Kidney (tissue), 14 donors: ENCODE data around the gene HTRA2. TPM values are rescaled to one million over a fixed set of nuclear protein-coding genes. Genes with fewer than 3 reads are reported as not detected.
"Not testable (repeated sequence)": the region's sequence is repeated elsewhere in the genome, so short reads cannot be mapped to it uniquely, and the experiment has no call there.

Experiments used
- DNase-seq, 5 donors: peaks; one replicate each; pipeline ENCODE4 v3.0.0-alpha.2; 2013 to 2020
- FAIRE-seq: peaks from 2 replicates; lab custom pipeline; 2012; peaks lifted over from hg19 to GRCh38; lab: Jason Lieb, UNC
- H3K27ac ChIP-seq, 2 donors: one replicate each; pipeline ENCODE4 v1.7.0; 2013; ENCODE audit warnings: low read depth in 2 of 2, low read length in 2 of 2, inconsistent platforms in 1 of 2
- H3K27me3 ChIP-seq: one replicate; pipeline ENCODE4 v1.7.1; 2013; ENCODE audit warnings: low read length, inconsistent platforms; ENCODE audit not compliant: control insufficient read depth, insufficient read depth
- H3K36me3 ChIP-seq, 3 donors: one replicate each; pipeline versions ENCODE4 v1.7.0 to v1.7.1; 2013; ENCODE audit warnings: low read length in 3 of 3, control low read depth in 1 of 3, inconsistent platforms in 1 of 3; ENCODE audit not compliant: insufficient read depth in 3 of 3, control insufficient read depth in 2 of 3
- H3K4me1 ChIP-seq, 3 donors: one replicate each; pipeline versions ENCODE4 v1.7.0 to v1.7.1; 2013; ENCODE audit warnings: low read length in 3 of 3, inconsistent platforms in 1 of 3, low read depth in 1 of 3; ENCODE audit not compliant: control insufficient read depth in 2 of 3, insufficient read depth in 2 of 3
- H3K4me3 ChIP-seq, 3 donors: one replicate each; pipeline versions ENCODE4 v1.7.0 to v1.8.1; 2013; ENCODE audit warnings: low read length in 3 of 3, control low read depth in 1 of 3, inconsistent platforms in 1 of 3
- H3K9ac ChIP-seq, 3 donors: one replicate each; pipeline versions ENCODE4 v1.7.0 to v1.7.1; 2013; ENCODE audit warnings: low read length in 3 of 3, control low read depth in 1 of 3, inconsistent platforms in 1 of 3
- H3K9me3 ChIP-seq, 3 donors: one replicate each; pipeline versions ENCODE4 v1.7.0 to v1.7.1; 2013; ENCODE audit warnings: low read length in 3 of 3, control low read depth in 1 of 3, inconsistent platforms in 1 of 3; ENCODE audit not compliant: control insufficient read depth in 2 of 3, insufficient read depth in 1 of 3
- intact Hi-C: fragments of 100-400 bp; cut with DNase I; formaldehyde crosslinking; loops from one replicate; pipeline ENCODE4 v1.11.1; 2022
- polyA plus RNA-seq: library from polyadenylated mRNA; stranded (reverse); fragments of 350-450 nt; fragmentation: Illumina TruSeq; extraction: RNeasy Lipid Tissue Mini Kit (QIAGEN cat#74804); gene quantifications from one replicate; pipeline ENCODE4 v1.2.3, GENCODE V29; 2014; ENCODE audit warnings: low read depth, low replicate concordance; ENCODE audit not compliant: insufficient read depth
- total RNA-seq: library from RNA; stranded (reverse); fragmentation: NEBNext Ultra II Directional; extraction: Animal tissue kit (Norgen Biotek cat#: 25700); gene quantifications from one replicate; pipeline ENCODE4 v1.2.1, GENCODE V29; 2021
- TF ChIP-seq, protein P1 (sequence below): IDR thresholded peaks from 3 replicates; pipeline ENCODE4 v1.5.1; 2012; ENCODE audit warnings: mild to moderate bottlenecking, moderate library complexity, borderline replicate concordance; ENCODE audit not compliant: insufficient read depth; ENCODE audit errors: extremely low read depth
- donor health status: control.
- donor health status: control.
- donor health status: control.
- donor health status: control.
- donor health status: control.
- donor health status: DM: yes; HTN: yes; CAD: no.
- donor health status: Normal renal cell carcinoma (clear cell type).

Gene HTRA2
- total and polyA plus RNA-seq, 2 donors from 2014 or later = 30.8 to 44.2 TPM

DNA sequence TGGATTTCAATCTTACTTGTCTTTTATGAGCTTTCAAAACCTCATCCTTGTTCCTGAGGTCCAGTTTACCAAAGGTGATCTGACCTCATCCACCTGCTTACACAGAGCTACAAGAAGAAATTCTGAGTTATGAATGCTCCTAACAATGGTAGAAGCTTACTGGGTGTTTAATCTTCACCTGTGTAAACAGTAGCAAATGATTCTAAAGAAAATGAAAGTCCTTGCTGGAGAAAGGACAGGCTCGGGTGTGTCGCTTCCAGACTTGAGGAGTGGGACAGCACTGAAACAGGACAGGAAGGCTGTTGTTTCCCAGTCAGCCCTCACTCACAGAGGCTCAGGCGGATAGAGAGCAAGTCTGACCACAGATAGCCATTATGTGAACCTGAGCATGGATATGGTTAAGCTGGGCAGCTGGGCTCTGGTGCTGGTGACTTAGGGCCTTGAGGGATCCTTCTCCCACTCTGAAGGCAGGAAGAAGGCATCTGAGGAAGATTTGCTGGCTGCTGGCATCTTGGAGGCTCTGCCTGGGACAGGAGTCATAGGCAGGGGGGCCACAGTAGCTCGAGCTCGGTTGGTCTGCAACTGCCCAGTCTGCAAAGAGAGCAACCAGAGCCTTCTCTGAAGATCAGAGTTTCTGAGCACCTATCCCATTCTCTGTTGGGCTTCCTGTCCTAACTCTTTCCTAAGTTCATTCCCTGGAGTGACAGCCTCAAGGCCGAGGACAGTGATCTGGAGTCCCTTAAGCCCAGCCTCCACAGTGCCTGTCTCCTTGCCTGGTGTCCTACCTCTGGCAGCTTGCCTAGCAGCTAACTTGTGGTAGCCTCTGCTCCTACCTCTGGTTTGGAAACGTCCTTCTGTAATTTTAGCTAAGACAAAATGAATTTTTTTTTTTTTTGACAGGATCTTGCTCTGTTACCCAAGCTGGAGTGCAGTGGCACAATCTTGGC lies 28.8 kb downstream of the HTRA2 start:
- FAIRE-seq = no peak
- intact Hi-C loops = no loop called here

DNA sequence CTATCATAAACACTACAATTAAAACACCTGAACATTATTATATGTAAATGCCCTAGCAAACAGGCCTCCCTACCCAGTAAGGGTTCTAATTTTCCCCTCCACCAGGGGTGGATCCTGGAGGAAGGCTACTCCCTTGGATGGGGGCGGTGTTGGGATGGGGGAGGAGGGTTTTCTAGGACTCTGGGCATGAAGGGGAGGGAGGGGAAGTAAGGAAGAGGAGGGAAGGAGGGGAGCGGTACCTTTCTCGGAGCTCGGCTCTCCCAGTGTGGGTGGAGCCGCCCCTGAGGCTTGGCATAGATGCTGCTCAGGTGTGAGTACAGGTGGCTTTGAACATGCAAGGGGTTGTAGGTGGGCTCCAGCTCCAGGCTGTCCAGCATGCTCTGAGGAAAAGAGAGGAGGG lies 30.2 kb downstream of the HTRA2 start:
- DNase-seq (no peak), FAIRE-seq (no peak)
- Histone ChIP-seq H3K36me3 (no peaks in the 10 kb centered on the region), H3K9me3 (no peaks in the 10 kb centered on the region), H3K9ac (no peak overlapping the region), H3K27me3 (no peaks in the 10 kb centered on the region), H3K27ac (no peak overlapping the region), H3K4me1 (no peaks in the 10 kb centered on the region), H3K4me3 (no peak overlapping the region)
- intact Hi-C loops = no loop called here
- TF ChIP-seq, protein P1, sequence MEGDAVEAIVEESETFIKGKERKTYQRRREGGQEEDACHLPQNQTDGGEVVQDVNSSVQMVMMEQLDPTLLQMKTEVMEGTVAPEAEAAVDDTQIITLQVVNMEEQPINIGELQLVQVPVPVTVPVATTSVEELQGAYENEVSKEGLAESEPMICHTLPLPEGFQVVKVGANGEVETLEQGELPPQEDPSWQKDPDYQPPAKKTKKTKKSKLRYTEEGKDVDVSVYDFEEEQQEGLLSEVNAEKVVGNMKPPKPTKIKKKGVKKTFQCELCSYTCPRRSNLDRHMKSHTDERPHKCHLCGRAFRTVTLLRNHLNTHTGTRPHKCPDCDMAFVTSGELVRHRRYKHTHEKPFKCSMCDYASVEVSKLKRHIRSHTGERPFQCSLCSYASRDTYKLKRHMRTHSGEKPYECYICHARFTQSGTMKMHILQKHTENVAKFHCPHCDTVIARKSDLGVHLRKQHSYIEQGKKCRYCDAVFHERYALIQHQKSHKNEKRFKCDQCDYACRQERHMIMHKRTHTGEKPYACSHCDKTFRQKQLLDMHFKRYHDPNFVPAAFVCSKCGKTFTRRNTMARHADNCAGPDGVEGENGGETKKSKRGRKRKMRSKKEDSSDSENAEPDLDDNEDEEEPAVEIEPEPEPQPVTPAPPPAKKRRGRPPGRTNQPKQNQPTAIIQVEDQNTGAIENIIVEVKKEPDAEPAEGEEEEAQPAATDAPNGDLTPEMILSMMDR = no peak

More for the DNA sequence above, 28.8 kb downstream of the HTRA2 start:
- H3K4me1 ChIP-seq = no peaks in the 10 kb centered on the region
- H3K9ac ChIP-seq = no peak overlapping the region
- H3K27ac ChIP-seq = no peak overlapping the region
- no peak overlapping the region for H3K4me3 ChIP-seq
- H3K9me3 ChIP-seq = no peaks in the 10 kb centered on the region
- no peak for DNase-seq
- no peaks in the 10 kb centered on the region for H3K27me3 ChIP-seq
- no peaks in the 10 kb centered on the region for H3K36me3 ChIP-seq
- TF ChIP-seq, protein P1 = no peak

DNA sequence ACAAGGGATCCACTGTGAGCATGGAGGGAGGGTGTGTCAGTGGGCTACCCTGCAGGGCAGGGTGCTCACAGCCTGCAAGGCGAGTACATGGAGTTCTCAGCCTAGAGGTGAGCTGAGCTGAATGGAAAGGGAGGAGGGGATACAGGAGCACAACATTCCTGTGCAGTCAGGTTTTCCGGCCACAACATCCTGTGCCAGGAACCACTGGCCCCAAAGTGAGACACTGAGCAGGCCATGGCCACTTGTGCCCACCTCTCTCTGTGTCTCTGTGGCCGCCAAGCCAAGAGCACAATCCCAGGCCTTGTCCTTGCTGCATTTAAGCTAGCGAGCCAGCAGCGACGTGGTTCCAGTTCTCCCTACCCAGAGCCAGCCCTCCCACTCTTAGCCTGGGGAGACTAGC lies 30.9 kb downstream of the HTRA2 start:
- Histone ChIP-seq H3K4me1 (no peaks in the 10 kb centered on the region), H3K9ac (no peak overlapping the region), H3K9me3 (no peaks in the 10 kb centered on the region), H3K4me3 (no peak overlapping the region), H3K36me3 (no peaks in the 10 kb centered on the region), H3K27ac (no peak overlapping the region), H3K27me3 (no peaks in the 10 kb centered on the region)
- intact Hi-C loops = no loop called here
- DNase-seq = no peak
- no peak for FAIRE-seq
- TF ChIP-seq, protein P1 = no peak

DNA sequence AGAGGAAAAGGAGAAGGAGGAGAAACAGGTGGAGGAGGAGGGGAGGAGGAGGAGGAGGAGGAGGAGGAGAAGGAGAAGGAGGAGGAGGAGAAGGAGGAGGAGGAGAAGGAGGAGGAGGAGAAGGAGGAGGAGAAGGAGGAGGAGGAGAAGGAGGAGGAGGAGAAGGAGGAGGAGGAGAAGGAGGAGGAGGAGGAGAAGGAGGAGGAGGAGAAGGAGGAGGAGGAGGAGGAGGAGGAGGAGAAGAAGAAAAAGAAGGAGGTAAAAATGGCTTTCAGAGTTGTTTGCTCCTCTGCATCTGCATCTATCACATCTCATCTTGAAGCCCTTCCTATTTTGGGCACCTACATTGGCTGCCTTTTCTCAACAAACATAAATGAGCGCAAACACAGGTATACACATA lies 31.3 kb downstream of the HTRA2 start:
- H3K27ac ChIP-seq, H3K27me3 ChIP-seq, H3K9me3 ChIP-seq, H3K36me3 ChIP-seq, H3K4me3 ChIP-seq, DNase-seq, intact Hi-C loops, H3K4me1 ChIP-seq, H3K9ac ChIP-seq, FAIRE-seq: not testable (repeated sequence)
